ENCODE measurements around the gene IQCN. TPM values are rescaled to one million over a fixed set of nuclear protein-coding genes. Genes with fewer than 3 reads are reported as not detected.

The IQCN gene
- total and polyA plus RNA-seq, 2 of the 4 experiments (the other 2 are of a cell fraction): 0.18 to 0.67 TPM

- Histone ChIP-seq H3K4me3 (ENCODE audit: insufficient read depth, low read depth, low read length) (no peak overlapping the region), H3K79me1 (ENCODE audit: low read depth in 1 of 2, low read length in 2 of 2) (no peaks in the 10 kb centered on the region), H3K4me1 (ENCODE audit: control insufficient read depth, insufficient read depth, low read length) (peaks cover 7% of the 10 kb centered on the region), H2BK5ac (ENCODE audit: low read depth, low read length, poor library complexity, severe bottlenecking) (no peak overlapping the region), H2BK20ac (ENCODE audit: low read depth, low read length) (no peak overlapping the region), H3K4me2 (ENCODE audit: low read depth, low read length) (no peak overlapping the region), H2BK120ac (ENCODE audit: low read depth, low read length) (no peak overlapping the region), H3K23ac (ENCODE audit: low read depth, low read length) (no peak overlapping the region), H4K20me1 (ENCODE audit: insufficient read depth, low read length) (peaks cover 5% of the 10 kb centered on the region; the same call in 1 of the 2 replicates), H4K8ac (ENCODE audit: low read depth in 2 of 2, low read length in 2 of 2) (no peak overlapping the region), H2AK5ac (ENCODE audit: low read depth, low read length) (no peak overlapping the region), H3K9ac (ENCODE audit: low read depth, low read length) (no peak overlapping the region), H3K27me3 (ENCODE audit: control insufficient read depth, insufficient read depth, low read length) (peaks cover 20% of the 10 kb centered on the region; the same call in 1 of the 2 replicates), H3K9me3 (ENCODE audit: control insufficient read depth, insufficient read depth, low read length) (peaks cover 3% of the 10 kb centered on the region; the same call in 1 of the 2 replicates), H2AK9ac (replicated peaks; ENCODE audit: low read depth, low read length, poor library complexity) (no peak overlapping the region), H2BK15ac (ENCODE audit: low read depth, low read length) (no peak overlapping the region), H3K27ac (ENCODE audit: insufficient read depth, low read length) (no peak overlapping the region), H3K9me1 (ENCODE audit: insufficient read depth, low read length) (no peaks in the 10 kb centered on the region), H3K56ac (ENCODE audit: extremely low read depth, insufficient read depth, low read length) (no peak overlapping the region), H4K91ac (ENCODE audit: insufficient read depth, low read depth, low read length) (no peak overlapping the region), H2AFZ (replicated peaks; ENCODE audit: low read length, poor library complexity) (no peak overlapping the region), H3K18ac (ENCODE audit: low read depth, low read length) (no peak overlapping the region), H4K5ac (ENCODE audit: low read depth, low read length) (no peak overlapping the region), H3K36me3 (ENCODE audit: control insufficient read depth, insufficient read depth, low read length) (no peaks in the 10 kb centered on the region), H3K4ac (ENCODE audit: low read depth, low read length) (no peak overlapping the region), H3K14ac (replicated peaks; ENCODE audit: low read depth, low read length) (no peak overlapping the region)
- no TSS peak for BruUV-seq (replicated peaks)
- ATAC-seq (ENCODE audit: low read depth) (no peak), DNase-seq (no peak)
- intact Hi-C loops (cut with micrococcal nuclease) (no loop called here), dilution Hi-C loops (cut with HindIII; ENCODE audit: low sequenced_read_pairs, unreplicated experiment) (no loop called here), in situ Hi-C loops (cut with MboI; ENCODE audit: low sequenced_read_pairs) (no loop called here)
- CTCF ChIA-PET: no interaction called here
- TF ChIP-seq MAFK (IDR thresholded peaks at IDR 0.05; ENCODE audit: low read depth, low read length) (no peak), CTCF (conservative IDR thresholded peaks at IDR 0.05; ENCODE audit: low read depth, low read length) (peak; percentile 43), RCOR1 (IDR thresholded peaks at IDR 0.05; ENCODE audit: insufficient replicate concordance, low read length) (peak; percentile 29), MAZ (IDR thresholded peaks at IDR 0.05; ENCODE audit: borderline replicate concordance, low read depth, low read length) (no peak), SMC3 (IDR thresholded peaks at IDR 0.05; ENCODE audit: low read depth, low read length) (peak; percentile 14; the same call in 1 of the 2 replicates), BHLHE40 (IDR thresholded peaks at IDR 0.05; ENCODE audit: low read depth, low read length) (no peak)
- no CpG with 5 or more reads among the region's 5 CpGs for WGBS, 2 experiments (ENCODE audit: extremely low coverage in 2 of 2, insufficient read length in 1 of 2)
- POLR2A ChIA-PET (ENCODE audit: unreplicated experiment): no interaction called here
These were observed 44.8 kb downstream of the IQCN start for GRCh38 chr19:18229474-18229873.

All from IMR-90 (cell line).